ENCODE measurements around the gene GPR42.

Gene GPR42

DNA sequence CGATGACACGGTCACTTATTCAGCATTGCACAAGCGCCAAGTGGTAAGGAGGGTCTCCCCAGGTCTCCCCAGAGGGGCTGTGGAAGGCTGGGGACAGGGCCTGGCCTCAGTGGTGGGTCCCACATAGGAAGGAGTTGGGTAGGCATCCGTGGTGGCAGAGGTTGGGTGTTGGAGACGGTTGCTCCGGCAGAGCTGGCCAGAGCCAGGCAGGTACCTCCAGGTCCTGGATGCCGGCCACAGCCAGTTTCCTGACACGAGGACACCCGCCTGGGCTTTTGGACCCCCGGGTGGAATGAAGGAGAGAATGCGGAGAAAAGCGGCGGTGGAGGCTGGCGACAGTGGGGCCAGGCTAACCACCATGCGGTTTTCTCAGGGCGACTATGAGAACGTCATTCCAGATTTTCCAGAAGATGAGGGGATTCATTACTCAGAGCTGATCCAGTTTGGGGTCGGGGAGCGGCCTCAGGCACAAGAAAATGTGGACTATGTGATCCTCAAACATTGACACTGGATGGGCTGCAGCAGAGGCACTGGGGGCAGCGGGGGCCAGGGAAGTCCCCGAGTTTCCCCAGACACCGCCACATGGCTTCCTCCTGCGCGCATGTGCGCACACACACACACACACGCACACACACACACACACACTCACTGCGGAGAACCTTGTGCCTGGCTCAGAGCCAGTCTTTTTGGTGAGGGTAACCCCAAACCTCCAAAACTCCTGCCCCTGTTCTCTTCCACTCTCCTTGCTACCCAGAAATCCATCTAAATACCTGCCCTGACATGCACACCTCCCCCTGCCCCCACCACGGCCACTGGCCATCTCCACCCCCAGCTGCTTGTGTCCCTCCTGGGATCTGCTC, 24.4 kb upstream of the GPR42 start:
- no peak overlapping the region for H3K4me3 ChIP-seq (ENCODE audit: low read length)
- TF ChIP-seq, protein P1, sequence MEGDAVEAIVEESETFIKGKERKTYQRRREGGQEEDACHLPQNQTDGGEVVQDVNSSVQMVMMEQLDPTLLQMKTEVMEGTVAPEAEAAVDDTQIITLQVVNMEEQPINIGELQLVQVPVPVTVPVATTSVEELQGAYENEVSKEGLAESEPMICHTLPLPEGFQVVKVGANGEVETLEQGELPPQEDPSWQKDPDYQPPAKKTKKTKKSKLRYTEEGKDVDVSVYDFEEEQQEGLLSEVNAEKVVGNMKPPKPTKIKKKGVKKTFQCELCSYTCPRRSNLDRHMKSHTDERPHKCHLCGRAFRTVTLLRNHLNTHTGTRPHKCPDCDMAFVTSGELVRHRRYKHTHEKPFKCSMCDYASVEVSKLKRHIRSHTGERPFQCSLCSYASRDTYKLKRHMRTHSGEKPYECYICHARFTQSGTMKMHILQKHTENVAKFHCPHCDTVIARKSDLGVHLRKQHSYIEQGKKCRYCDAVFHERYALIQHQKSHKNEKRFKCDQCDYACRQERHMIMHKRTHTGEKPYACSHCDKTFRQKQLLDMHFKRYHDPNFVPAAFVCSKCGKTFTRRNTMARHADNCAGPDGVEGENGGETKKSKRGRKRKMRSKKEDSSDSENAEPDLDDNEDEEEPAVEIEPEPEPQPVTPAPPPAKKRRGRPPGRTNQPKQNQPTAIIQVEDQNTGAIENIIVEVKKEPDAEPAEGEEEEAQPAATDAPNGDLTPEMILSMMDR (IDR thresholded peaks at IDR 0.05; ENCODE audit: insufficient read depth, low read depth, low read length, missing control alignments): no peak
- DNase-seq (ENCODE audit: low read depth): no peak

DNA sequence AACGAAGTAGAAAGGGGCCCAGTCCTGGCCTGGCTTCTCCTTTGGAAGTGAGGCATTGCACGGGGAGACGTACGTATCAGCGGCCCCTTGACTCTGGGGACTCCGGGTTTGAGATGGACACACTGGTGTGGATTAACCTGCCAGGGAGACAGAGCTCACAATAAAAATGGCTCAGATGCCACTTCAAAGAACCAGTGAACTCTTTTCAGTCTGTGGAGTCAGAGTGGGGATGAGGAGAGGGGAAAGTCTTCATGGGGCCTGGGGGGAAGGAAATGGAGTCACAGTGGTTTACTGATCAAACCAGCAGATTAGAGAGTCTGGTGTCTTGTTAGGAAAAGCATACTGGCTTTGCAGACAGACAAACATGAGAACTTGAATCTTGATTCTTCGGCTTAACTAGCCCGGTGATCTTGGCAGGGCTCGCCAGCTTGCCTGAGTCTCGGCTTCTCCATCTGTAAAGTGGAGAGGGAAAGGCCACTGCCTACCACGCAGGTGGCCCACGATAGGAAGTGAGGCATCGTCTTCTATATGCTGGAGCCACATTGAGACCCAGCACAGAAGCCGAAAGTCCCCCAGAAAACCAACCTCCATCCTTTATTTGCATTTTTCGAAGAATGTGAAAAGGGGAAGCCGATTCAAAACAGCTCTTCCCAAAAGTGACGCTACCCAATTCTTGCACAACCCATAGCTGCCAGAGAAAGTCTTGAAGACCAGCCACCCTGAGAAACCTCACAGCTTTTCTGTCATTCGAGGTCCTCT, 23.5 kb upstream of the GPR42 start, which contains the start of gene FFAR1:
TSS of gene FFAR1 (plus strand) at position 732 of the 759 bp plus-strand sequence. CDS start 3,650 bp downstream, outside the sequence.
- no peak for DNase-seq (ENCODE audit: low read depth)
- TF ChIP-seq, protein P1 (IDR thresholded peaks at IDR 0.05; ENCODE audit: insufficient read depth, low read depth, low read length, missing control alignments): no peak
- H3K4me3 ChIP-seq (ENCODE audit: low read length): no peak within 1 kb of the TSS

DNA sequence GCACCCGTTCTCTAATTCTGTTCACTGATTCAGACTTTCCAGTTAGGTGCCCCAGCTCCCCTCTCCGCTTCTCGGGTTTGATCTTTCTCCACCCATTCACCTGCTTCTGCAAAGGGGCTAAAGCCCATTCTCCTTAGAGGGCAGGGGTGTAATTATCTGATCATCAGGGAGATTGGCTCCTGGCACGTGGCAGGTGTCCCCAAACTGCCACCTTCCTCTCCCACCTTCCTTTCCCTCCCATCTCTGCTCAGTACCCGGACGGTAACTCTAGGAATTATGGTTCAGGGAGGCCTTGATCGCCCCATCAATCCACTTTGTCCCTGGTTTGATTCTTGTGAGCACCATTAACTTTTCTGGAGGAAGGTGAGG, 23.0 kb upstream of the GPR42 start:
- no peak overlapping the region for H3K4me3 ChIP-seq (ENCODE audit: low read length)
- TF ChIP-seq, protein P1 (IDR thresholded peaks at IDR 0.05; ENCODE audit: insufficient read depth, low read depth, low read length, missing control alignments): no peak
- DNase-seq (ENCODE audit: low read depth): no peak

DNA sequence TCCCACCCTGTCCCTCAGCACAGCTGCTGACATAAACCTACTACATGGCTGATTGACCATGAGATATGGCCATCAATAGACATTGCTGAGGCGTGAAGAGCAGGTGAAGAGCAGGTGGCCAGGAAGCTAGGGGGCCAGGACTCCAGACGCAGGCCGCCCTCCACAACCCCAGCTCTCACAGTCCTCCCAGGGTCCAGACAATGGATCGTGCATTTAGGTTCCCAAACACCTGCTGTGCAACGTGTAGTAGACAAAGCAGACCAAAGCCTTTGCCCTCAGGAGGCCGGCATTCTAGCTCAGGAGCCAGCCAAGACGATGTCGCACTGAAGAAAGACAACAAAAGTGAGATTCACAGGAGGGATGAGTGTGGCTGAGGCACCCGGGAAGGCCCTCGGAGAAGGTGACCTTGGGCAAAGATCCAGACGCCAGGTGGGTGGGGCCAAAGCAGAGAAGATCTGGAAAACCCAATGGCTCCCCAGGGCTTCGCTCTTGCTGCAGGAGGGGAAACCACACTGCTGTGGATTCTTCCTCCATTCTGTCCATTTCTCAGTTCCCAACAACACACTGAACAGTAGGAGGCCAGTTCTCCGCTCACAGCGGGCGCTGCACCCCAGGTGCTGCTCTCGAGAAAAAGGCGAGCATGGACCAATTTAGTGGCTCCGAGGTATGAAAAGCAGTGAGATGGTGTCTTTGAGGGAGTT, 21.8 kb upstream of the GPR42 start:
- no peak overlapping the region for H3K4me3 ChIP-seq (ENCODE audit: low read length)
- TF ChIP-seq, protein P1 (IDR thresholded peaks at IDR 0.05; ENCODE audit: insufficient read depth, low read depth, low read length, missing control alignments): no peak
- DNase-seq (ENCODE audit: low read depth): no peak

DNA sequence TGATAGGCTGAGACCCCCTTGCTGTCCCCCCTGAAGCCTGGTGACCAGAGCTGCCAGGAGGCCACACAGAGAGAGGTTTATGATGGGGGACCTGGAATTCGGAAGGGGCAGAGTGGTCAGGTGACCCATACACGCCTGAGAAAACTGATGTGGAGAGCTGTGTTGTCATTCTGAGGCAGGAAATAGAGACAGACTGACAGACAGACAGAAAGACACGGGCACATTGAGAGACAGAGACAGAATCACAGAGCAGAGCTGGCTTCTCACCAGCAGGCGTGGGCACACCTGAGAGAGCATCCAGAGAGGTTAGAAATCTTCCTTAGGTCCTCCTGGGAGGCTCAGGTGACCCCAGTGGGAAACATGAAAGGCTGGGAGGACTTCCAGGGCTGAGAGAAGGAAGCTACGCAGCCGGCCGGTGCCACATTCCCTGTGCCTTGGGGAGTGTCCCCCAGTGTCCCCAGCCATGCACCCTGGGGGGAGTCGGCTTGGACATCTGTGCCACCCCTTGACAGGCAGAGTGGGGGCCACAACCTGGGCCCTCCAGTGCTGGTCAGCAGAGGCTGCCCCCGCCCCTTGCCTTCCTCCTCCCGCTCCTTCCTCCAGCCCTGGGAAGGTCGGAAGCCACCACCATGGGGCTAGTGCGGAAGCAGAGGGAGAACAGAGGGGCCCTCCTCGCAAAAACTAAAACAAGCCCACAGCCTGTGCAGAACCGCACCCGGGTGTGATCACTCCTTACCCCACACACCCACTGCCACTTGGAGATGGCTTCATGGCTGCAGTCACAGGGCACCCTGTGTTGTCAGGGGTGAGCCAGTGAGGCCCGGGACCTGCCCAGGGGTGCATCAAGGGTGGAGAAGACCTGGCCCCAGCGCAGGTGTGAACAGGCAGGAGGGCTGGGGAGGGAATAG, 21.0 kb upstream of the GPR42 start:
- H3K4me3 ChIP-seq (ENCODE audit: low read length): no peak overlapping the region
- TF ChIP-seq, protein P1 (IDR thresholded peaks at IDR 0.05; ENCODE audit: insufficient read depth, low read depth, low read length, missing control alignments): no peak
- no peak for DNase-seq (ENCODE audit: low read depth)

DNA sequence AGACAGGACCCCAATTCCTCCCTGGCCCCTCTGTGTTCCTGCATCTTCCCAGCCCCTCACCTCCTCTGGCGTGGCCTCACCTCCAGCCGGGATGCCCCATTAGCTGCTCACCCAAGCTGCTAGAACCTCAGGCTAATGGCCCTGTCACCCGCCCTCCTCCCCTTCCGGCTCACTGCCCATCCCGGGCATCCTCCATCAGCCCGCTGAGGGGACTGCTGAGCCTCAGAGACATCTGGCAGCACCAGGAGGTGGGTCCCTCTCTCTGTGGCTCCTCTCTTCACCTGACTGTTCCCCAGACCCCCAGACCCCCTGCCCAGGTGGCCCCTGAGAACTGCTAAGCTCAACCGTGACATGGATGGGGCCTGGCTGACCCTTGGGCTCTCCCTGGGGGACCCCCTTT, 20.3 kb upstream of the GPR42 start:
- no peak for DNase-seq (ENCODE audit: low read depth)
- TF ChIP-seq, protein P1 (IDR thresholded peaks at IDR 0.05; ENCODE audit: insufficient read depth, low read depth, low read length, missing control alignments): no peak
- no peak overlapping the region for H3K4me3 ChIP-seq (ENCODE audit: low read length)
